Omental fat pad (tissue), 4 donors: Measurements from ENCODE around the gene PRMT9. TPM values are rescaled to one million over a fixed set of nuclear protein-coding genes. Genes with fewer than 3 reads are reported as not detected.

Source experiments
- ATAC-seq: fragments of 150-250 bp; one replicate; pipeline ENCODE4 v1.9.1; 2016; ENCODE audit warnings: mild to moderate bottlenecking, moderate library complexity; ENCODE audit not compliant: low FRiP score
- DNase-seq: peaks from one replicate; pipeline ENCODE4 v3.0.0-alpha.2; 2019; ENCODE audit warnings: low spot score
- CTCF ChIP-seq, 3 donors: fragments of 450-650 bp; IDR thresholded peaks; one replicate each; pipeline ENCODE4 v1.5.1; 2016 to 2017; ENCODE audit warnings: antibody characterized with exemption in 3 of 3, mild to moderate bottlenecking in 3 of 3, moderate library complexity in 2 of 3
- total RNA-seq, 4 donors: library from RNA; depleted of rRNA; stranded (reverse); fragments of >200 nt; gene quantifications; one replicate each; pipeline ENCODE4 v1.1.0, GENCODE V29; 2016

Gene PRMT9
- total RNA-seq, 4 donors from 2014 or later, result 5.5 to 40.0 (median 7.3) TPM

GRCh38 chr4:147607471-147607870, 76.5 kb downstream of the PRMT9 start:
- ATAC-seq (no peak), DNase-seq (no peak)
- no peak for TF ChIP-seq CTCF (IDR thresholded peaks at IDR 0.05)

- ATAC-seq, result no peak
- no peak for TF ChIP-seq CTCF (IDR thresholded peaks at IDR 0.05)
- DNase-seq, result no peak
Measured at GRCh38 chr4:147605499-147605898, 78.5 kb downstream of the PRMT9 start.

GRCh38 chr4:147599769-147600168, 84.2 kb downstream of the PRMT9 start:
- no peak for TF ChIP-seq CTCF (IDR thresholded peaks at IDR 0.05)
- ATAC-seq, result no peak
- DNase-seq, result no peak

GRCh38 chr4:147599206-147599605, 84.8 kb downstream of the PRMT9 start:
- TF ChIP-seq CTCF (IDR thresholded peaks at IDR 0.05), result no peak
- no peak for DNase-seq
- no peak for ATAC-seq

GRCh38 chr4:147597561-147597960, 86.4 kb downstream of the PRMT9 start:
- ATAC-seq (no peak), DNase-seq (no peak)

GRCh38 chr4:147596981-147597380, 87.0 kb downstream of the PRMT9 start:
- ATAC-seq (peak; percentile 82), DNase-seq (no peak)
- TF ChIP-seq CTCF (IDR thresholded peaks at IDR 0.05), result no peak

More at GRCh38 chr4:147597561-147597960, 86.4 kb downstream of the PRMT9 start:
- no peak for TF ChIP-seq CTCF (IDR thresholded peaks at IDR 0.05)

- ATAC-seq (no peak), DNase-seq (no peak)
- TF ChIP-seq CTCF (IDR thresholded peaks at IDR 0.05), result no peak
Measured at GRCh38 chr4:147596377-147596776, 87.6 kb downstream of the PRMT9 start.
